Esophagus muscularis mucosa (tissue), 4 donors: ENCODE measurements around the gene SH3BP4.

Experiments used
- EP300 ChIP-seq: sonication (generic); formaldehyde crosslinking; IDR thresholded peaks from one replicate; pipeline ENCODE4 v1.6.1; 2017; ENCODE audit warnings: antibody characterized with exemption
- POLR2A ChIP-seq: fragments of 450-650 bp; IDR thresholded peaks from one replicate; pipeline ENCODE4 v1.6.1; 2017; ENCODE audit warnings: antibody characterized with exemption, moderate library complexity, mild to moderate bottlenecking, low read depth
- POLR2AphosphoS5 ChIP-seq, 2 donors: sonication (generic); formaldehyde crosslinking; IDR thresholded peaks; one replicate each; pipeline ENCODE4 v1.6.1; 2017; ENCODE audit warnings: antibody characterized with exemption in 2 of 2
- TF ChIP-seq, protein P1 (sequence below), 3 experiments: fragments of 200-600 bp in 2 of 3; fragments of 450-650 bp in 1 of 3; sonication (generic) in 2 of 3; IDR thresholded peaks; one replicate each; pipeline ENCODE4 v1.5.1; 2017 to 2019; ENCODE audit warnings: antibody characterized with exemption in 3 of 3, mild to moderate bottlenecking in 2 of 3, moderate library complexity in 1 of 3

DNA sequence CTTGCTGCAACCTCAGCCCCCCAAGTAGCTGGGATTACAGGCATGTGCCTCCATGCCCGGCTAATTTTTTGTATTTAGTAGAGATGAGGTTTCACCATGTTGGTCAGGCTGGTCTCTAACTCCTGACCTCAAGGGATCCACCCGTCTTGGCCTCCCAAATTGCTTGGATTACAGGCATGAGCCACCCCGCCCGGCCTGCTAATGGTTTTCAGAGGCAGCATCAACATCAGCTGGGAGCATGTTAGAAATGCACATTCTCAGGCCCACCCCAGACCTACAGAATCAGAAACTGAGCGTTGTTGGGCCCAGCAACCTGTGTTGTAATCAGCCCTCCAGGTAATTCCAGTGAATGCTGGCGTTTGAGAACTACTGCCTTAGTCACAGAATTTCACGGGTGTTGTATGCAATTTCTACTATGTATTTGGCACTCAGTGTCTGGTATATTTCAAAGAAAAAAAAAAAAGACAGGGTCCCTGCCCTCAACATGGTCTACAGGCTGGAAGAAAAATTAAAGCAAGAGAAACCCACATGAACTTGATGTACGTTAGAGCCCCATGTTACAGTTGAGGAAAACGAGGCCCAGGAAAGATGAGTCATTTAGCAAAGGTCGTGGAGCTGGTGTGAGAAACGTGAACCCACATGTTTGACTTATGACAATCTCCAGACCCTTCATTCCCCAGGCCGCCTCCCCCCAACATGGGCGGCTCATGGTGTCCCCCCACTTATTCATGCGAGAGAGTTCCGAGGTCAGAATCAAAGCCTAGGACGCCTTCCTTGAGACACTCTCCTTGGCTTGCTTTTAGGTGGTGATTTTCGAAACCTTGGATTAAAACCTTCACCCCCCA, 35.3 kb downstream of the SH3BP4 start:
- no peak for TF ChIP-seq POLR2A
- TF ChIP-seq, protein P1, sequence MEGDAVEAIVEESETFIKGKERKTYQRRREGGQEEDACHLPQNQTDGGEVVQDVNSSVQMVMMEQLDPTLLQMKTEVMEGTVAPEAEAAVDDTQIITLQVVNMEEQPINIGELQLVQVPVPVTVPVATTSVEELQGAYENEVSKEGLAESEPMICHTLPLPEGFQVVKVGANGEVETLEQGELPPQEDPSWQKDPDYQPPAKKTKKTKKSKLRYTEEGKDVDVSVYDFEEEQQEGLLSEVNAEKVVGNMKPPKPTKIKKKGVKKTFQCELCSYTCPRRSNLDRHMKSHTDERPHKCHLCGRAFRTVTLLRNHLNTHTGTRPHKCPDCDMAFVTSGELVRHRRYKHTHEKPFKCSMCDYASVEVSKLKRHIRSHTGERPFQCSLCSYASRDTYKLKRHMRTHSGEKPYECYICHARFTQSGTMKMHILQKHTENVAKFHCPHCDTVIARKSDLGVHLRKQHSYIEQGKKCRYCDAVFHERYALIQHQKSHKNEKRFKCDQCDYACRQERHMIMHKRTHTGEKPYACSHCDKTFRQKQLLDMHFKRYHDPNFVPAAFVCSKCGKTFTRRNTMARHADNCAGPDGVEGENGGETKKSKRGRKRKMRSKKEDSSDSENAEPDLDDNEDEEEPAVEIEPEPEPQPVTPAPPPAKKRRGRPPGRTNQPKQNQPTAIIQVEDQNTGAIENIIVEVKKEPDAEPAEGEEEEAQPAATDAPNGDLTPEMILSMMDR (IDR thresholded peaks at IDR 0.05), result no peak
- TF ChIP-seq POLR2AphosphoS5 (IDR thresholded peaks at IDR 0.05), result no peak
- no peak for TF ChIP-seq EP300
